Measurements from ENCODE around the gene TADA1.

The TADA1 gene, protein sequence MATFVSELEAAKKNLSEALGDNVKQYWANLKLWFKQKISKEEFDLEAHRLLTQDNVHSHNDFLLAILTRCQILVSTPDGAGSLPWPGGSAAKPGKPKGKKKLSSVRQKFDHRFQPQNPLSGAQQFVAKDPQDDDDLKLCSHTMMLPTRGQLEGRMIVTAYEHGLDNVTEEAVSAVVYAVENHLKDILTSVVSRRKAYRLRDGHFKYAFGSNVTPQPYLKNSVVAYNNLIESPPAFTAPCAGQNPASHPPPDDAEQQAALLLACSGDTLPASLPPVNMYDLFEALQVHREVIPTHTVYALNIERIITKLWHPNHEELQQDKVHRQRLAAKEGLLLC

GRCh38 chr1:166875734-166876539, at the start of gene TADA1:
TADA1 (minus strand) TSS chr1:166876264; CDS start chr1:166876233, 31 bp downstream.
- DNase-seq = peak; percentile 100

DNA sequence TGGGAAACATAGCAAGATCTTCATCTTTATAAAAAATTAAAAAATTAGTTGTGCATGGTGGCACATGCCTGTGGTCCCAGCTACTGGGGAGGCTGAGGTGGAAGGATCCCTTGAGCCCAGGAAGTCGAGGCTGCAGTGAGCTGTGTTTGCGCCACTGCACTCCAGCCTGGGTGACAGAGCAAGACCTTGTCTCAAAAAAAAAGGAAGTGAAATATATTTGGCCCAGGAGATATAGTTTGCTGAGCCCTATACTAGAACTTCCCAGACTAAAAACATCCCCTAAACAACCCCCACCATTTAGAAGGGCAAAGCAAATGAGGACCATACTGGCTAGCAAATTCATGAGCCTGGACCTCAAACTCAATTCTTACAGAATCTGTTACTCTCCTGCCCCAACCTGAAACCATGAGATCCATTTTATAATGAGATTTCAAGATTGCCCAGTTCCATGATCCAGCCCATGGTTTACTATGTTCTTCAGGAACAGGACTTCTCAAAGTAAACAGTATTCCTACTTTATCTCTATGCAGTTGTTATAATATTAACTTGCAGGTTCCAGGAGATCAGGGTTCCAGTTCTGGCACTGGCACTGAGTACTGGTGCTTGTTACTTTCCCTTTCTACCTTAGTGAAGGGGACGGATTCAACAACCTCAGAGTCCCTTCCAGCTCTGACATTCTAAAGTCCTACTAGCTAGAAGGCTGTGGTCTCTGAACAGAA, 48.9 kb upstream of the TADA1 start:
- no peak for DNase-seq

DNA sequence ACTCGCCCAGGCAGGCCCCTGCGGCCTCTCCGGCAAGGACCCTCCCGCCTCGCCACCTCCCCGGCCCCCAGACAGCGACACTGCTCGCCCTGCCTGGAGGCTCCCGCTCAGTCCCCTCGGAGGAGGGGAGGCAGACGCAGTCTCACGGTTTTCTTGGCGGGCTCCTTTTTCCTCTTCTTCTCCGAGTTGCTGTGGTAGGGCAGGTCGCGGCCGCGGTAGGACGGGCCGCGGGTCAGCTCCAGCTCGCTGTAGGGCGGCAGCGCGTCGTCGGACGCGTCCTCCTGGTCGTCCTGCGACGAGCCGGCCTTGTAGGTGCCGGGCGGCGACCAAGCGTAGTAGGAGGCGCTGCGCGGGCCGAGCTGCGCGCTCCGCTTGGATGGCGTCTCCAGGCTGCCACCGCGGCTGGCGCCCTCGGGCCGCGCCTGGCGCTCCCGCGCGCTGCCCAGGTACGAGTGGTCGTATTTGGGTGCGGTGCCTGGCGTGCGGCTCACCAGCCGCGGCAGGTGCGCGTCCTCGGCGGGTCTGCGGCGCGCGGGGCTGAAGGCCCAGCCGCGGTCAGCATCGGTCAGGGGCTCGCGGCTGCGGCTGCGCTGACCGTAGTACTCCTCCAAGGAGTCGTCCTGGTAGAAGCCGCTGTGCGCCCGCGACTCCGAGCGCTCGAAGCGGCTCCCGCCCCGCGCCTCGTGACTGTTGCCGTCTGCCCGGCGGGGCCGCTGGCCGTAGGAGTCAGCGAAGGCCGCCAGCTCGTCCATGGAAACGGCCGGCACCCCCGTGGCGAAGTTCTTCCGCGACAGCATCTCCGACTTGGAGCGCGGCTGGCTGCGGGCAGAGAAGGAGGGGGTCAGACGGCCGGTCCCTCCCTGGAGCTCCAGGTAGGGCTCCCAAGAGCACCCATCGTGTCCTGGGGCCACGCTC, 44.8 kb upstream of the TADA1 start:
- peak; percentile 37 for DNase-seq

GRCh38 chr1:166918956-166919316, 42.9 kb upstream of the TADA1 start:
- DNase-seq = no peak

- DNase-seq = no peak
Measured at GRCh38 chr1:166918088-166918955, 42.3 kb upstream of the TADA1 start.

DNA sequence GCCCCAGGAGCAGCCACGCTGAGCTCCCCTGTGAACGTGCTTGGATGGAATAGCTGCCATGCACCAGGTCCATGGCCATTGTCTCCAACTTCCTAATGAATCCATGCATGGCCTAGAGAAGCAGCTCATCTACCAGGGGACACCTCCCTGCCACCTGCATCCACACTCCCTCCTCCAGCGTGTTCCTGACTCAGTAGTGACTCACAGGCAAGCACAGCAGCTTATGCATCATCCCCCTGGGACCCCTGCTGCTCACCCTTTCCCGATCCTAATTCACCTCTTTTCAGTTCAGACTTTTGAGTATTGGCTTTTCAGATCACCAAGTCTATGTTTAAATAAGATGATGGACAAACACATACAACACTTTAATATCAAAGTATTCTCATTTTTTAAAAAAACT, 39.9 kb upstream of the TADA1 start:
- DNase-seq = no peak

DNA sequence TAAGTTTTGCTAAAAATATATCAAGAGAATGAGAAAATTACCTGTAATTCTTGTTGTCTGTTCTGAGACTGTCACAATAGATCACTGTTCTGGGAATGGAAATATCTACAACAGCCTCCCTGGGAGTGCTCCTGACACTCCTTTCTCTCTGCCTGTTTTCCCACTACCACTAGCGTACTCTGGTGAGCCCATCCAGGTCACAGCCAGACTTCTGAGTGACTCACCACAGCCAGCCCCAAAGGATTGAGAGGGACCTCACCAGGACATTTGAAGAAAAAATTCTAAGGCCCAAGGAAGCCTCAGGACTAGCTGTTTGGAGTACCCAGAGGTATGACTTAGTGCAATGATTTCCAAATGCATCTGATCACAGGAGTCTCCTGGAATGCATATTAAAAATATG, 39.0 kb upstream of the TADA1 start:
- no peak for DNase-seq

GRCh38 chr1:166914111-166914510, 38.0 kb upstream of the TADA1 start:
- no peak for DNase-seq

- no peak for DNase-seq
Measured at GRCh38 chr1:166911624-166912023, 35.6 kb upstream of the TADA1 start.

- peak; percentile 88 for DNase-seq
Measured at GRCh38 chr1:166910396-166910994, 34.4 kb upstream of the TADA1 start.

DNA sequence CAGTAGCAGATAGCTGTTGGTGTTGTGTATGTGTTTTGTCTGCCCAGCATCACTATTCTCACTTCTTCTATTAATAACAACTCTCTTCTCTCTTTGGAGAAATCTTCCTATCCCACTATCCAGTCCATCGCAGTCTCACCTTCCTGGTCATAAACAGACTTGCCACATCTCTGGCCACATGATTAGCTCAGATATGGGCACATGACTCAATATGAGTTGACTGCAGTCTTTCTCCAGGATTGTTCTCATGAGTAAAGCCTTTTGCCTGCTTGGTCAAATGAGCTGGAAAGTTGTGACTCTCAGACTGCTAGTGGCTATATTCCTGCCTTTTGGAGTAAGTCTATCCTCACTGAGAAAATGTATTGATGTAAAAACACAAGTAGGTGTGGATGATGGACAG, 32.9 kb upstream of the TADA1 start:
- DNase-seq = no peak

GRCh38 chr1:166907763-166908162, 31.7 kb upstream of the TADA1 start:
- no peak for DNase-seq

DNA sequence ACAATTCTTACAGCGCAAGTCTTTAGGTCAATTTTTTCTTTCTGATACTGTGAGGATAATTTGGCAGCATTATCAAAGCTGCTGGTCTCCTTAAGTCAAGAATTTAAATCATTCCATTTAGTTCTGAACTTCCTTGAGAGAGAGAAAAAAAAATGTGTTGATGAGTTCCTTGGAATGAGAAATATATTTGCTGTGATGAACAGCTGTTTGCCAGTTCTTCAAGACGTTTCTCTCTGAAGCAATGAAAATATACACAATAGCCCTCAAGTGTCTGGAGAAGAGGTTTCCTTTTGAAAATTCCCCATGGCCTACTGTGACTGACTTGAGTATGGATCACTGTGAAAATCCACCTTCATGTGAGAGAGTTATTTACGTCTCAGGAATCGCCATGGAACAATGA, 31.0 kb upstream of the TADA1 start:
- no peak for DNase-seq

DNA sequence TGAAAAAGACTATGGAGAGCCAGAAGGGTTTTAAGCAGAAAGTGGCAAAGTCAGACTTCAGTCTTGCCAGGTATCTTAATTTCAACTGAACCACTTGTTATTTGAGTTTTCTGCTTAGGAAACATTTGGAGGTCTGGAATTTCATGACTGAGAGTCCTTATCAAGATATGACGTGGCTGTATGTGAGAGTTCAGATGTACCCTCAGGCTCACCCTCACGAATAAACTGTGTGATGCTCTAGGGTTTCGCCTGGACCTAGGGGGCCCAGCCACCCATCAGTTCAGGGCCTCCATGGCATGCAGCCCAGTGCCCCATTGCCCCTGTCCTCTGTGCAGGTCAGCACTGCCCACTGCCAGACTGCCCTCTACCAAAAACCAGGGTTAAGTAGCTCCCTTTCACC, 30.6 kb upstream of the TADA1 start:
- no peak for DNase-seq

GRCh38 chr1:166905900-166906299, 29.8 kb upstream of the TADA1 start:
- no peak for DNase-seq

- no peak for DNase-seq
Measured at GRCh38 chr1:166905136-166905535, 29.1 kb upstream of the TADA1 start.

DNA sequence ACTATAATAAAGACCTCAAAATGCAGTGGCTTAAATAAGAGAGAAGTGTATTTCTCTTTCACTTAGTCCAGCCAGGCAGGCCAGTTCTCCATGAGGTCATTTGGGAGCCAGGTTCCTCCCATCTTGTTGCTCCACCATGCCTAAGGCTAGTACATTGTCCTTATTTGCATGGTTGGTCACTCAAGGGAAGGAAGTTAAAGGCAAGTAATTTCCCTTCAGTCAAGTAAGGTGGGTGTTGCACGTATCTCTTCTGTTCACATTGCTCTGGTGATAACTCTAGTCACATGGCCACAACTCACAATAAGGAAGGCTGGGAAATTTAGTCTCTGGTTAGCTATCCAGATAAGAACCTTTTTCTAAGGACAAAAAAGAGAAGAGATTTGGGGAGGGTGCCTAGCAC, 27.2 kb upstream of the TADA1 start:
- no peak for DNase-seq

DNA sequence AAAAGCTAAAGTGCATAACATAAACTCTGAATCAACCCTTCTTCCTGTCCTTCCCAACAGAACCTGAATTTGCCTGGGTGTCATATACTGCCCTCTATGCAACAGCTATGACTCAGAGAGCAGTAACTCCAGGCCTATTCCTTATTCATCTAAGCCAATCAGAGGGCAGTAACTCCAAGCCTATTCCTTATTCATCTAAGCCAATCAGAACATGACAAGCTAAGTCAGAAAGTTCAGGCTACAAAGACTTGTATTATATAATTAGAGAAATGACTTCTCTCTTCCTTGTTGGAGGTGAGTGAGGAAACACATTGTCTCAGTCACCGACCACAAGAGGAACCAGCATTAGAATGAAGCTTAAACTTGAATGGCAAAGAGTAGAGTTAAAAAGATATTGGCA, 26.2 kb upstream of the TADA1 start:
- no peak for DNase-seq

DNA sequence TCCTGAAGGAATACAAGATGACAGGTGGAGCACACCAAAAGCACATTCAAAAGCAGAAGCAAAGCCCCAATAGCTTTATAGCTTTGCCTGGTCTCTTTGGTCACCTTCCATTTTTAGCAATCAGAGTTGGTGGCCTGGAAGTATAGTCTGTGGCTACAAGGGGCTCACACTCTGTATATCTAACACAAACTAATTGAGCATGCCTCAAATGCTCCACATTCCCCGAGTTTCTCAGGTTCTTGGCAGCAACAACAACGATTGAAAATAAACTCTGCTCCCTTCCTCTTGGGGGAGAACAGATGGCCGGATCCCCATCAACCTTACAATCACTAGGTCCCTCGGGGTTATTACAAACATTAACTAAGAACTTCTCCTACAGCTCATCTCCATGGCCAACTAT, 24.9 kb upstream of the TADA1 start:
- DNase-seq = no peak

- DNase-seq = no peak
Measured at GRCh38 chr1:166899769-166900168, 23.7 kb upstream of the TADA1 start.

DNA sequence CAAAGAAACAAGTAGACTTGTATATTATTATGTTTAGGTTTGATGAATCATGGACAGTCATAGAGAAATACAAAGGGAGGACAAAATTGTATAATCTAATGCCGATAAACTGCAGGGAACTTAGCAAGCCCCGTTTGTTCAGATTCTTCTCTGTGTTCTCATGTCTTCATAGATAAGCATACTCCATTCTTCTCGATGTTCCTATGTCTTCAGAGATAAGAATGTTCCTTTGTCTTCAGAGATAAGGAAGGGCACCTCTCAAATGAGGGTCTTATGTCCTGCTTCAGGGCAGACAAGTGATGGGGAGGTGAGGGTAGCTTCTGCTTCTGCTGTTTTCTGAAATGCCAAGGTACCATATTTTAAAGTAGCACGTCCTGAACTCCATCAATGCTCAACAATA, 19.7 kb upstream of the TADA1 start:
- no peak for DNase-seq
